Esophagus muscularis mucosa (tissue), 4 donors: ENCODE measurements around the gene ZNF362. TPM values are rescaled to one million over a fixed set of nuclear protein-coding genes. Genes with fewer than 3 reads are reported as not detected.

Experiments
- DNase-seq: peaks from one replicate; pipeline ENCODE4 v3.0.0-alpha.2; 2017; ENCODE audit errors: extremely low spot score
- H3K27ac ChIP-seq, 4 donors: fragments of 200-600 bp; sonication (generic); replicated peaks in 1 of 4; 1 replicate in 3 of 4; 2 replicates in 1 of 4; pipeline ENCODE4 v1.5.1; 2016 to 2019; ENCODE audit warnings: mild to moderate bottlenecking in 1 of 4
- H3K27me3 ChIP-seq, 4 donors: fragments of 200-600 bp; sonication (generic); one replicate each; pipeline versions ENCODE4 v1.5.1 to v1.6.0; 2016 to 2019
- H3K36me3 ChIP-seq, 4 donors: fragments of 200-600 bp; sonication (generic); one replicate each; pipeline ENCODE4 v1.5.1; 2016 to 2019
- H3K4me1 ChIP-seq, 4 donors: fragments of 200-600 bp; sonication (generic); one replicate each; pipeline ENCODE4 v1.5.1; 2016 to 2019
- H3K4me3 ChIP-seq, 4 donors: fragments of 200-600 bp; sonication (generic); 1 replicate in 2 of 4; 2 replicates in 2 of 4; pipeline ENCODE4 v1.5.1; 2016 to 2019; ENCODE audit warnings: mild to moderate bottlenecking in 4 of 4, moderate library complexity in 1 of 4
- H3K9me3 ChIP-seq, 4 donors: fragments of 200-600 bp; sonication (generic); 1 replicate in 3 of 4; 2 replicates in 1 of 4; pipeline ENCODE4 v1.5.1; 2016 to 2019
- CTCF ChIP-seq, 3 experiments: fragments of 200-600 bp in 2 of 3; fragments of 450-650 bp in 1 of 3; sonication (generic) in 2 of 3; IDR thresholded peaks; one replicate each; pipeline ENCODE4 v1.5.1; 2017 to 2019; ENCODE audit warnings: antibody characterized with exemption in 3 of 3, mild to moderate bottlenecking in 2 of 3, moderate library complexity in 1 of 3
- EP300 ChIP-seq: sonication (generic); formaldehyde crosslinking; IDR thresholded peaks from one replicate; pipeline ENCODE4 v1.6.1; 2017; ENCODE audit warnings: antibody characterized with exemption
- POLR2A ChIP-seq: fragments of 450-650 bp; IDR thresholded peaks from one replicate; pipeline ENCODE4 v1.6.1; 2017; ENCODE audit warnings: antibody characterized with exemption, moderate library complexity, mild to moderate bottlenecking, low read depth
- POLR2AphosphoS5 ChIP-seq, 2 donors: sonication (generic); formaldehyde crosslinking; IDR thresholded peaks; one replicate each; pipeline ENCODE4 v1.6.1; 2017; ENCODE audit warnings: antibody characterized with exemption in 2 of 2
- WGBS: methylation state at CpG from one replicate; pipeline ENCODE4 v1.1.5; 2018; 5-methylcytosine and 5-hydroxymethylcytosine counted together
- intact Hi-C: fragments of 100-400 bp; cut with DNase I; formaldehyde crosslinking; loops from one replicate; pipeline ENCODE4 v1.15.1; 2023
- total RNA-seq, 4 donors: library from RNA; depleted of rRNA; stranded (reverse); fragments of >200 nt; gene quantifications; one replicate each; pipeline versions ENCODE4 v1.1.0 to v1.2.1, GENCODE V29; 2016

The ZNF362 gene
- total RNA-seq, 4 donors from 2014 or later, result 17.2 to 35.3 (median 25.1) TPM

- intact Hi-C loops, result no loop called here
- H3K27me3 ChIP-seq, result no peaks in the 10 kb centered on the region
- DNase-seq, result no peak
- 84% methylated on average over 7 of the region's 7 CpGs for WGBS
- TF ChIP-seq POLR2A, result no peak
- TF ChIP-seq POLR2AphosphoS5 (IDR thresholded peaks at IDR 0.05), result no peak
- TF ChIP-seq CTCF (IDR thresholded peaks at IDR 0.05), result no peak
- no peak for TF ChIP-seq EP300
- no peak overlapping the region for H3K4me3 ChIP-seq
- no peaks in the 10 kb centered on the region for H3K9me3 ChIP-seq
- H3K4me1 ChIP-seq, result no peaks in the 10 kb centered on the region
- no peak overlapping the region for H3K27ac ChIP-seq
- H3K36me3 ChIP-seq, result no peaks in the 10 kb centered on the region
These were observed 8.7 kb upstream of the ZNF362 start for GRCh38 chr1:33247545-33247944.

- no peaks in the 10 kb centered on the region for H3K36me3 ChIP-seq
- no peaks in the 10 kb centered on the region for H3K9me3 ChIP-seq
- no peaks in the 10 kb centered on the region for H3K4me1 ChIP-seq
- intact Hi-C loops, result no loop called here
- H3K27ac ChIP-seq, result no peak overlapping the region
- TF ChIP-seq POLR2AphosphoS5 (IDR thresholded peaks at IDR 0.05) (no peak), POLR2A (no peak), CTCF (IDR thresholded peaks at IDR 0.05) (no peak), EP300 (no peak)
- H3K27me3 ChIP-seq, result no peaks in the 10 kb centered on the region
- no peak overlapping the region for H3K4me3 ChIP-seq
- no peak for DNase-seq
These were observed 8.0 kb upstream of the ZNF362 start for GRCh38 chr1:33248244-33248643.

GRCh38 chr1:33249422-33249821 lies 6.9 kb upstream of the ZNF362 start:
- 96% methylated on average over 3 of the region's 3 CpGs for WGBS
- Histone ChIP-seq H3K9me3 (no peaks in the 10 kb centered on the region), H3K36me3 (no peaks in the 10 kb centered on the region), H3K27ac (no peak overlapping the region), H3K4me1 (no peaks in the 10 kb centered on the region), H3K27me3 (no peaks in the 10 kb centered on the region), H3K4me3 (no peak overlapping the region)
- intact Hi-C loops, result no loop called here
- DNase-seq, result no peak
- TF ChIP-seq POLR2AphosphoS5 (IDR thresholded peaks at IDR 0.05) (no peak), POLR2A (no peak), CTCF (IDR thresholded peaks at IDR 0.05) (no peak), EP300 (no peak)

- intact Hi-C loops, result no loop called here
These were observed 6.1 kb upstream of the ZNF362 start for GRCh38 chr1:33250217-33250616.

More at GRCh38 chr1:33250217-33250616, 6.1 kb upstream of the ZNF362 start:
- Histone ChIP-seq H3K9me3 (no peaks in the 10 kb centered on the region), H3K36me3 (no peaks in the 10 kb centered on the region), H3K4me3 (no peak overlapping the region), H3K27me3 (no peaks in the 10 kb centered on the region), H3K27ac (no peak overlapping the region), H3K4me1 (peaks cover 0 to 3% (median 2%) of the 10 kb centered on the region in 4 donors)
- TF ChIP-seq EP300 (no peak), POLR2A (no peak), POLR2AphosphoS5 (IDR thresholded peaks at IDR 0.05) (no peak), CTCF (IDR thresholded peaks at IDR 0.05) (no peak)
- DNase-seq, result no peak
- 92% methylated on average over 5 of the region's 5 CpGs for WGBS
